GM12873 (cell line): ENCODE measurements around the gene B4GALNT1.

Source experiments
- TF ChIP-seq, protein P1 (sequence below): IDR thresholded peaks from 2 replicates; pipeline ENCODE4 v1.5.1; 2012; ENCODE audit warnings: low read depth, mild to moderate bottlenecking, moderate library complexity, low read length, control low read depth; ENCODE audit not compliant: insufficient read depth; ENCODE audit errors: missing control alignments

Gene B4GALNT1

GRCh38 chr12:57617942-57618341, 15.1 kb downstream of the B4GALNT1 start:
- TF ChIP-seq, protein P1, sequence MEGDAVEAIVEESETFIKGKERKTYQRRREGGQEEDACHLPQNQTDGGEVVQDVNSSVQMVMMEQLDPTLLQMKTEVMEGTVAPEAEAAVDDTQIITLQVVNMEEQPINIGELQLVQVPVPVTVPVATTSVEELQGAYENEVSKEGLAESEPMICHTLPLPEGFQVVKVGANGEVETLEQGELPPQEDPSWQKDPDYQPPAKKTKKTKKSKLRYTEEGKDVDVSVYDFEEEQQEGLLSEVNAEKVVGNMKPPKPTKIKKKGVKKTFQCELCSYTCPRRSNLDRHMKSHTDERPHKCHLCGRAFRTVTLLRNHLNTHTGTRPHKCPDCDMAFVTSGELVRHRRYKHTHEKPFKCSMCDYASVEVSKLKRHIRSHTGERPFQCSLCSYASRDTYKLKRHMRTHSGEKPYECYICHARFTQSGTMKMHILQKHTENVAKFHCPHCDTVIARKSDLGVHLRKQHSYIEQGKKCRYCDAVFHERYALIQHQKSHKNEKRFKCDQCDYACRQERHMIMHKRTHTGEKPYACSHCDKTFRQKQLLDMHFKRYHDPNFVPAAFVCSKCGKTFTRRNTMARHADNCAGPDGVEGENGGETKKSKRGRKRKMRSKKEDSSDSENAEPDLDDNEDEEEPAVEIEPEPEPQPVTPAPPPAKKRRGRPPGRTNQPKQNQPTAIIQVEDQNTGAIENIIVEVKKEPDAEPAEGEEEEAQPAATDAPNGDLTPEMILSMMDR: no peak

DNA sequence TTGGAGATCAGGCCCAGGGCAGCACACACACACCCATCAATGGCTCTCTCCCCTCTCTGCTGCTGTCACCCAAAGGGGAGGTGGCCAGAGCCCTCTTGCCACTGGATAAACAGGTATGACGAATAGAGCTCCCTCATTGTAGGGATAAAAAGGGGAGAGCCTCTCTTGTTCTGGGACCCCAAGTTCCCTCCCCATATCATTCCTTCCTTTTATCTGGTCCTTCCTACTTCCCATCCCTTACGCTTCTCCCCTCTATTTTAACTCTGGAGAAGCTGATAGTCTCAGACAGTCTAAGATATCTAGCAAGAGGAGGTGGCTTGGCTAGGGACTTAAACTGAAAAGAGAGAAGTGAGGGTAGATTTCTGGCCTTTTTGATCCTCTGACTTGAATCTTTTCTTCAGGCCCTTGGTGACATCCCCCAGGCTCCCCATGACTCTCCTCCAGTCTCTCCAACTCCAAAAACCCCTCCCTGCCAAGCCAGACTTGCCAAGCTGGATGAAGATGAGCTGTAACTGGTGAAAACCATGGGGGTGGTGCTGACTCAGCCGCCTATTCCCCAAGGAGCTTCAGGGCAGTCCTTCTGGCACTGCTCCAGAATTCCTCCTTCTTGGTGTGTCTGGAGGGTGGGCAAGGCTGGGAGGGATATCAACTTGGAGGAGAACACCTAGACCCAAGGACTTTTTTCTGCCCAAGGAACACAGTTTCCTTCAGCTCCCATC, 16.5 kb downstream of the B4GALNT1 start:
- TF ChIP-seq, protein P1: no peak

GRCh38 chr12:57615637-57616036, 17.4 kb downstream of the B4GALNT1 start:
- TF ChIP-seq, protein P1: no peak

DNA sequence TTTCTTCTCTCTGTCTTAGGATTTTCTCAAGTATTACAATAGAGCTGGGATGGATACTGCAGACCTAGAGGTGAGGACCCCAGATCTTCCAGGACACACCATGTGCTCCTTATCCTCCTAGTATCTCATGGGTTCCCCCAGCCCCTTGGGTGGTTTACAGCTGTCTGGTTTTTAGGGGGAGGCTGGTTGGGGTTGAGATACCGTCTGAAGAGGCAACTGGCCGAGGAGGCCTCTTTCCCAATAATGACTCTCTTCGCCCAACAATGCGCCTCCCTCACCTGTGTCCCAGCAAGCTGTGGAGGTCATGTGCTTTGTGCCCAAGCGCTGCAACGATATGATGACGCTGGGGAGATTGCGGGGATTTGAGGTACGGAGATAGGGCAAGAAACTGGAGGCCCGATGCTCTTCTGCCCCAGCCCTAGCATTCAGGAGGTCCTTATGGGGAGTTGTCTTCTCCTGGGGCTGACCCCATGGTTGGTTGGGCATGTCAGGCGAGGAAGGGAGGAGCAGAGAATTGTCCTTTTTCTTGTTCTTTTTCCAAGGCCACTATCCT, 18.0 kb downstream of the B4GALNT1 start:
- TF ChIP-seq, protein P1: no peak

DNA sequence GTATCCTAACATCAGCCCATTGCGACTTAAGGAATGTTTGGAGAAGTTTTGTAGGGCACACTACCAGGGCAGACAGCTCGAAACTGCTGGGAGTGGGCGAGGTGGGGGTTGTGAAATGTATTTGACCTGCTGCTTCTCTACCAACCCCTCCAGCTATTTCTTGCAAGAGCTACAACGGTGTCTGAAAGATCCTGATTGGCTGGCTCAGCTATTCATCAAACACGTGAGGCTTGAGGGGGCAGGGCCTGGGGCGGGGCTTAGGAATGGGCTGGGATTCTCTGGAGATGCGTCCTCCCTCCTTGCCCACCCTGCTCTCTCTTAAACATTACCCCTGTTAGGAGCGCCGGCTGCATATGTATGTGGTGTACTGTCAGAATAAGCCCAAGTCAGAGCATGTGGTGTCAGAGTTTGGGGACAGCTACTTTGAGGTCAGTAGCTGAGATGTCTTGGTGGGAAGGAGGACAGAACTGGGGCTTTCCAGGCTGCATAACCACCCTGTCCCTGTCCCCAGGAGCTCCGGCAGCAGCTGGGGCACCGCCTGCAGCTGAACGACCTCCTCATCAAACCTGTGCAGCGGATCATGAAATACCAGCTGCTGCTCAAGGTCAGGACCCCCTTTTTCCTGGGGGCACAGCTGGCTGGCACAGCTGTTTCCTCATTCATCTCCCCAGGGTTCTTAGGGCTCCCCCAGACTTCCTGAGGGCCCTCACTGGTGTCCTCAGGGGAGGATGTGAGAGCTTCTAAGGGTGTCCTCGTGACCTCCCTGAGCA, 18.6 kb downstream of the B4GALNT1 start:
- TF ChIP-seq, protein P1: no peak

DNA sequence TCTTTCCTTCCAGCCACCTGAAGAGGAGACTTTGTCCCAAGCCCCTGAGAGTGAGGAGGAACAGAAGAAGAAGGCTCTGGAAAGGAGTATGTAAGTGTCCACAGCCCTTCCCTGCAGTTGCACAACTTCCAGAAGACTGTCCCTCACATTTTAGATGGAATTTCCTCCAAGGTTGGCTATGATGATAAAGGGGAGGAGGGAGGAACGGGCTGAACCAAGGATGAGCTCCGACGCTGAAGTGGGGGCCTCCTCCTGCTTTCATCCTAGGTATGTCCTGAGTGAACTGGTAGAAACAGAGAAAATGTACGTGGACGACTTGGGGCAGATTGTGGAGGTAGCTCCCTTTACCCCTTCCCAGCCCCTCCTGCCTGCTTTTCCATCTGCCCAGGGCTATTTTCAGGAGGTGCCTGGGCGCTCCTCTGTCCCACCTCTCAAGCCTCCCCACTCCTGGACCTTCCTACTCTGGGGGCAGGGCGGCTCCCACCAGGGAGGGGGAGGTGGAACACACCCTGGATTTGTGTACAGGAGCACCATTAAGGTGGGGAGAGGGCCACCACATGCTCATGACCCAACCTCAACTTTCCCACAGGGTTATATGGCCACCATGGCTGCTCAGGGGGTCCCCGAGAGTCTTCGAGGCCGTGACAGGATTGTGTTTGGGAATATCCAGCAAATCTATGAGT, 19.4 kb downstream of the B4GALNT1 start:
- TF ChIP-seq, protein P1: no peak
